HepG2 (cell line): ENCODE results near the gene RPTOR. TPM values are rescaled to one million over a fixed set of nuclear protein-coding genes. Genes with fewer than 3 reads are reported as not detected.
A peak's percentile ranks its signal among the peaks of the same experiment; 100 is the strongest.

Experiments used
- ATAC-seq: fragments of 200-7000 bp; cut with Tn5 transposase; 3 replicates; pipeline ENCODE4 v1.9.1; 2020; ENCODE audit warnings: mild to moderate bottlenecking, moderate library complexity
- BruUV-seq: library from RNA; stranded (reverse); fragments of 400-500 nt; replicated peaks from 2 replicates; lab custom pipeline; 2021; lab: Mats Ljungman, UMichigan
- CTCF ChIA-PET: fragments of 300-600 bp; formaldehyde crosslinking; extraction: SDS; loops from one replicate; lab custom pipeline; 2021; ENCODE audit warnings: low total read pairs, inconsistent platforms, low intra/inter-chr PET ratio; lab: Yijun Ruan, JAX
- POLR2A ChIA-PET: fragments of 350-600 bp; sonication (Branson Sonifier 250); formaldehyde crosslinking; loops from one replicate; lab custom pipeline; 2020; ENCODE audit warnings: antibody characterized with exemption, inconsistent platforms; lab: Yijun Ruan, JAX
- DNase-seq: peaks from one replicate; pipeline ENCODE4 v3.0.0-alpha.2; 2015; ENCODE audit warnings: low spot score
- FAIRE-seq: peaks from 3 replicates; lab custom pipeline; 2011; peaks lifted over from hg19 to GRCh38; lab: Jason Lieb, UNC
- H2AFZ ChIP-seq: one replicate; pipeline ENCODE4 v1.6.1; 2011; ENCODE audit warnings: low read length, inconsistent platforms
- H3K27ac ChIP-seq: fragments of 300-600 bp; 3 replicates; pipeline ENCODE4 v1.8.0; 2011; ENCODE audit warnings: mixed run types, mild to moderate bottlenecking, mixed read lengths, low read length, inconsistent platforms; ENCODE audit not compliant: insufficient read depth; ENCODE audit errors: extremely low read length
- H3K27me3 ChIP-seq, 2 experiments: fragments of 200-600 bp in 1 of 2; 2 replicates in 1 of 2; 3 replicates in 1 of 2; pipeline versions ENCODE4 v1.6.0 to v1.8.0; 2011; ENCODE audit warnings: low read length in 2 of 2, mild to moderate bottlenecking in 2 of 2, moderate library complexity in 2 of 2, inconsistent platforms in 1 of 2; ENCODE audit not compliant: insufficient read depth in 2 of 2, control insufficient read depth in 1 of 2
- H3K36me3 ChIP-seq, 2 experiments: fragments of 200-600 bp in 1 of 2; replicated peaks in 1 of 2; 2 replicates in 1 of 2; 3 replicates in 1 of 2; pipeline versions ENCODE4 v1.5.1 to v1.8.0; 2011; ENCODE audit warnings: low read length in 2 of 2, inconsistent platforms in 1 of 2; ENCODE audit not compliant: insufficient read depth in 2 of 2, control insufficient read depth in 1 of 2
- H3K4me1 ChIP-seq: 2 replicates; pipeline ENCODE4 v1.5.1; 2012; ENCODE audit warnings: low read length, inconsistent platforms; ENCODE audit not compliant: insufficient read depth
- H3K4me2 ChIP-seq: 2 replicates; pipeline ENCODE4 v1.6.0; 2011; ENCODE audit warnings: low read depth, low read length, inconsistent platforms
- H3K4me3 ChIP-seq, 3 experiments: fragments of 200-600 bp in 1 of 3; sonication (generic), shearing (Covaris generic) in 1 of 3; replicated peaks in 1 of 3; 2 replicates each; pipeline ENCODE4 v1.5.1; 2011 to 2016; ENCODE audit warnings: low read length in 3 of 3, inconsistent platforms in 2 of 3, low read depth in 2 of 3, mild to moderate bottlenecking in 2 of 3, control low read depth in 1 of 3, mixed read lengths in 1 of 3; ENCODE audit not compliant: insufficient read depth in 1 of 3
- H3K79me2 ChIP-seq: one replicate; pipeline ENCODE4 v1.6.1; 2011; ENCODE audit warnings: low read length, inconsistent platforms; ENCODE audit not compliant: insufficient read depth
- H3K9ac ChIP-seq: 2 replicates; pipeline ENCODE4 v1.6.0; 2011; ENCODE audit warnings: mild to moderate bottlenecking, low read depth, low read length, inconsistent platforms; ENCODE audit not compliant: insufficient read depth
- H3K9me3 ChIP-seq: 2 replicates; pipeline ENCODE4 v1.5.1; 2012; ENCODE audit warnings: mild to moderate bottlenecking, low read length
- H4K20me1 ChIP-seq: 2 replicates; pipeline ENCODE4 v1.6.0; 2011; ENCODE audit warnings: inconsistent platforms, mild to moderate bottlenecking, low read length, moderate library complexity; ENCODE audit not compliant: insufficient read depth
- AGO1 ChIP-seq: fragments of 200-400 bp; formaldehyde crosslinking; IDR thresholded peaks from 2 replicates; pipeline ENCODE4 v1.6.1; 2017; ENCODE audit warnings: mild to moderate bottlenecking, low read depth, low read length, moderate library complexity; ENCODE audit not compliant: poor library complexity, severe bottlenecking
- AGO2 ChIP-seq: fragments of 200-400 bp; formaldehyde crosslinking; optimal IDR thresholded peaks from 2 replicates; pipeline ENCODE3; 2017; ENCODE audit warnings: mild to moderate bottlenecking, low read depth, low read length, moderate library complexity
- ARNT2 ChIP-seq: sonication (generic); formaldehyde crosslinking; IDR thresholded peaks from 2 replicates; pipeline ENCODE4 v1.8.0; 2022; ENCODE audit warnings: mild to moderate bottlenecking, low read depth, missing genetic modification reagents, moderate library complexity
- CBFB ChIP-seq: sonication (generic); formaldehyde crosslinking; IDR thresholded peaks from 2 replicates; pipeline ENCODE4 v1.4.0; 2020; ENCODE audit warnings: missing genetic modification reagents
- CHD2 ChIP-seq: IDR thresholded peaks from 2 replicates; pipeline ENCODE4 v1.6.1; 2011; ENCODE audit warnings: low read depth, low read length, improper control_type of control experiment
- CREM ChIP-seq, 2 experiments: sonication (generic) in 1 of 2; formaldehyde crosslinking in 1 of 2; IDR thresholded peaks; 2 replicates each; pipeline versions ENCODE4 v1.4.0 to v1.6.1; 2016 to 2020; ENCODE audit warnings: antibody characterized with exemption in 1 of 2, mild to moderate bottlenecking in 1 of 2, missing genetic modification reagents in 1 of 2
- NR2F2 ChIP-seq: IDR thresholded peaks from 2 replicates; pipeline ENCODE4 v1.6.1; 2012; ENCODE audit warnings: low read depth, inconsistent platforms, borderline replicate concordance
- RFX1 ChIP-seq: fragments of 450-650 bp; IDR thresholded peaks from 2 replicates; pipeline ENCODE4 v1.6.1; 2017
- ZKSCAN5 ChIP-seq: sonication (generic); formaldehyde crosslinking; IDR thresholded peaks from 2 replicates; pipeline ENCODE4 v1.5.1; 2020; ENCODE audit warnings: mild to moderate bottlenecking, missing genetic modification reagents
- ZNF337 ChIP-seq: sonication (generic); formaldehyde crosslinking; IDR thresholded peaks from 2 replicates; pipeline ENCODE4 v1.5.1; 2020; ENCODE audit warnings: missing genetic modification reagents, low read depth, mild to moderate bottlenecking, borderline replicate concordance
- ZNF883 ChIP-seq: sonication (generic); formaldehyde crosslinking; IDR thresholded peaks from 2 replicates; pipeline ENCODE4 v1.5.1; 2020; ENCODE audit warnings: mild to moderate bottlenecking, missing genetic modification reagents; ENCODE audit errors: not compliant biosample characterization
- WGBS: methylation state at CpG from one replicate; pipeline ENCODE4 v1.1.6; 2017; ENCODE audit warnings: low lambda C conversion rate; 5-methylcytosine and 5-hydroxymethylcytosine counted together
- in situ Hi-C: cut with HindIII; loops from 2 replicates; pipeline ENCODE4 v1.10.0; 2017; ENCODE audit warnings: low pct_unique_long_range_greater_than_20kb; ENCODE audit not compliant: extremely low pct_ligation_motif_present
- intact Hi-C: fragments of 100-400 bp; cut with micrococcal nuclease; formaldehyde crosslinking; loops from one replicate; pipeline ENCODE4 v1.10.0; 2022; ENCODE audit not compliant: unreplicated experiment
- polyA plus RNA-seq, 8 experiments: library from polyadenylated mRNA; depleted of rRNA in 3 of 8; stranded (reverse) in 7 of 8; unstranded in 1 of 8; fragments of >200 nt; fragmentation: Illumina TruSeq in 4 of 8; extraction: Trizol in 4 of 8; gene quantifications; 2 replicates each; pipeline versions ENCODE4 v1.2.1 to v1.2.3, GENCODE V29; 2011 to 2016; ENCODE audit warnings: low read depth in 4 of 8, missing spikeins in 1 of 8, mixed read lengths in 1 of 8; ENCODE audit not compliant: insufficient read depth in 1 of 8
- total RNA-seq, 5 experiments: library from RNA; depleted of rRNA; stranded (reverse); fragments of >200 nt; fragmentation: Illumina TruSeq; extraction: Trizol; gene quantifications; 2 replicates each; pipeline ENCODE4 v1.2.3, GENCODE V29; 2016; ENCODE audit warnings: low read depth in 1 of 5
- TF ChIP-seq, protein P1 (sequence below): sonication (generic); formaldehyde crosslinking; IDR thresholded peaks from 2 replicates; pipeline ENCODE4 v1.8.1; 2023; ENCODE audit warnings: mild to moderate bottlenecking, missing genetic modification reagents
- TF ChIP-seq, protein P2 (sequence below): sonication (generic); formaldehyde crosslinking; IDR thresholded peaks from 2 replicates; pipeline ENCODE4 v1.9.0; 2021; ENCODE audit warnings: missing genetic modification reagents, borderline replicate concordance
- TF ChIP-seq, protein P3 (sequence below): sonication (generic); formaldehyde crosslinking; conservative IDR thresholded peaks from 2 replicates; pipeline ENCODE4 v1.8.0; 2022; ENCODE audit warnings: low read depth, missing genetic modification reagents
- TF ChIP-seq, protein P4 (sequence below): sonication (generic); formaldehyde crosslinking; IDR thresholded peaks from 2 replicates; pipeline ENCODE4 v1.8.0; 2022; ENCODE audit warnings: missing genetic modification reagents, mild to moderate bottlenecking, borderline replicate concordance

Gene RPTOR
- total and polyA plus RNA-seq, 2 of the 13 experiments (the other 11 are each of a cell fraction or from before 2014, with no cell fraction given) = 6.6 to 25.3 TPM

DNA sequence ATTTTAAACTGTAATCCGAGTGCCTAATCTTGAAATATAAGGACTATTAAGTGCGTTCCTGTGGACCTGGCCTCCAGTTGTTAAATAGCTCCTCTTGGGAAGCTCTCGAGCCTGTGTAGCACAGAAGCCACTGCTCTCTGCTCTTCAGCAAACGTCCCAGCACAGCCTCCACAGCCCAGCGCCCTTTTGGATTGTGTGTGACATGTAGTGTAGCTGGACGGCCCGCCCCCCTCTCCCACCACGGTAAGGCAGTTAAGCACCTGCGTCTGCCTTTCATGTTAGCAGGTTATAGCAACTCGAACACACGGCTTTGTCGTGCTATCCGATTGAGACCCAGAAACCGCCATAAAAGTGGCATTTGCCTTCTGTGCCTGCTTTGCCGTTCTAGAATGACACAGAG lies 367.8 kb downstream of the RPTOR start (continued):
- no peak for TF ChIP-seq CREM (IDR thresholded peaks at IDR 0.05)
- no peak for TF ChIP-seq CREM (CRISPR knock-in tag; IDR thresholded peaks at IDR 0.05)
- TF ChIP-seq NR2F2 = no peak
- TF ChIP-seq ARNT2 = no peak
- no peak for TF ChIP-seq CBFB (CRISPR knock-in tag)
- no peak for TF ChIP-seq ZNF337

DNA sequence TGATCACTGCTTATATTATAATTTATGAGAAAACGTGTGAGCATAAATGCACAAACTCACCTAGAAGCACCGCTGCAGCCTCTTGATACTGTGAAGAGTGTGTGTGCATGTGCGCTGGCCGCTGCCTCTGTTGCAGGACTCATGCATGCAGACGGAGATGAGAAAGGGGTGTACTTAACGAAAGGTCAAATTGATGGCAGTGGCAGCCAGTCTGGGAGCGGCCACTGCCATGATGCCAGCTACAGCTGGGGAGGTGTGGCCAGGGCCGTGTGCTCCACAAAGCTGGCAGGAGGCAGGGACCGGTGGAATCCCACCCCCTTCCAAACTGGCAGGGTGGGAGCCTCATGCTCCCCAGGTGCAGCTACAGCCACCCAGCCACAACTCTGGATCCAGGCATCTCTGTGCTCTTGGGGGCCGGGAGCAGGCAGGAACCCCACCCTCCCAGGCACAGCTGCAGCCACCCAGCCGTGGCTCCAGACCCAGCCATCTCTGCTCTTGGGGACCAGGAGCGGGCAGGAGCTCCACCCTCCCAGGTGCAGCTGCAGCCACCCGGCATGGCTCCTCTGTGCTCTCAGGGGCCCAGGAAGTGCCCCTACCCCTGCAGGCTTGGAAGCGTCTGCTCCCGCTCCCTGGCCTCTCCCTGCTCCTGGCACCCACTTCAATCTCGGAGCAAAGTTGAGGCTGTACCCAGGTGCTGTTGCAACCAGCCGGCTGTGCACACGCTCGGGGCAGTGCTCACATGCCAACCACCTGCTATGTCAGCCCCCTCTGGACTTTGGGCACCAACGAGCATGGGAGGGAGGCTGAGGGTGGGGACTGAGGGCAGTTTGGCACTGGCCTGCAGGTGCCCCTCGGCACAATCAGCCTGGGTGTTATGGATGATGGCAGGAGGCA lies 369.5 kb downstream of the RPTOR start:
- H2AFZ ChIP-seq = no peak overlapping the region
- ChIA-PET POLR2A (no interaction called here), CTCF (no interaction called here)
- H3K27ac ChIP-seq = no peak overlapping the region
- peaks cover 2% of the 10 kb centered on the region for H3K4me1 ChIP-seq
- BruUV-seq = no TSS peak
- FAIRE-seq (no peak), ATAC-seq (no peak), DNase-seq (no peak)
- H3K9me3 ChIP-seq = no peaks in the 10 kb centered on the region
- no peaks in the 10 kb centered on the region for H3K27me3 ChIP-seq
- H3K9ac ChIP-seq = no peak overlapping the region
- H3K79me2 ChIP-seq = no peaks in the 10 kb centered on the region
- WGBS = 91% methylated on average over 19 of the region's 21 CpGs
- peaks cover 3% of the 10 kb centered on the region; the same call in 1 of the 2 replicates for H4K20me1 ChIP-seq
- H3K4me2 ChIP-seq = no peak overlapping the region
- in situ Hi-C loops (no loop called here), intact Hi-C loops (no loop called here)
- H3K4me3 ChIP-seq = no peak overlapping the region
- peaks cover 35 to 48% of the 10 kb centered on the region in 2 experiments; a peak in 4 of 5 replicates for H3K36me3 ChIP-seq
- peak; percentile 37 for TF ChIP-seq ZNF883 (CRISPR knock-in tag)
- no peak for TF ChIP-seq ZKSCAN5 (CRISPR knock-in tag)
- TF ChIP-seq RFX1 = no peak
- TF ChIP-seq, protein P1, sequence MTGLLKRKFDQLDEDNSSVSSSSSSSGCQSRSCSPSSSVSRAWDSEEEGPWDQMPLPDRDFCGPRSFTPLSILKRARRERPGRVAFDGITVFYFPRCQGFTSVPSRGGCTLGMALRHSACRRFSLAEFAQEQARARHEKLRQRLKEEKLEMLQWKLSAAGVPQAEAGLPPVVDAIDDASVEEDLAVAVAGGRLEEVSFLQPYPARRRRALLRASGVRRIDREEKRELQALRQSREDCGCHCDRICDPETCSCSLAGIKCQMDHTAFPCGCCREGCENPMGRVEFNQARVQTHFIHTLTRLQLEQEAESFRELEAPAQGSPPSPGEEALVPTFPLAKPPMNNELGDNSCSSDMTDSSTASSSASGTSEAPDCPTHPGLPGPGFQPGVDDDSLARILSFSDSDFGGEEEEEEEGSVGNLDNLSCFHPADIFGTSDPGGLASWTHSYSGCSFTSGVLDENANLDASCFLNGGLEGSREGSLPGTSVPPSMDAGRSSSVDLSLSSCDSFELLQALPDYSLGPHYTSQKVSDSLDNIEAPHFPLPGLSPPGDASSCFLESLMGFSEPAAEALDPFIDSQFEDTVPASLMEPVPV (CRISPR knock-in tag) = no peak
- peak; percentile 49 for TF ChIP-seq AGO2
- TF ChIP-seq, protein P2, sequence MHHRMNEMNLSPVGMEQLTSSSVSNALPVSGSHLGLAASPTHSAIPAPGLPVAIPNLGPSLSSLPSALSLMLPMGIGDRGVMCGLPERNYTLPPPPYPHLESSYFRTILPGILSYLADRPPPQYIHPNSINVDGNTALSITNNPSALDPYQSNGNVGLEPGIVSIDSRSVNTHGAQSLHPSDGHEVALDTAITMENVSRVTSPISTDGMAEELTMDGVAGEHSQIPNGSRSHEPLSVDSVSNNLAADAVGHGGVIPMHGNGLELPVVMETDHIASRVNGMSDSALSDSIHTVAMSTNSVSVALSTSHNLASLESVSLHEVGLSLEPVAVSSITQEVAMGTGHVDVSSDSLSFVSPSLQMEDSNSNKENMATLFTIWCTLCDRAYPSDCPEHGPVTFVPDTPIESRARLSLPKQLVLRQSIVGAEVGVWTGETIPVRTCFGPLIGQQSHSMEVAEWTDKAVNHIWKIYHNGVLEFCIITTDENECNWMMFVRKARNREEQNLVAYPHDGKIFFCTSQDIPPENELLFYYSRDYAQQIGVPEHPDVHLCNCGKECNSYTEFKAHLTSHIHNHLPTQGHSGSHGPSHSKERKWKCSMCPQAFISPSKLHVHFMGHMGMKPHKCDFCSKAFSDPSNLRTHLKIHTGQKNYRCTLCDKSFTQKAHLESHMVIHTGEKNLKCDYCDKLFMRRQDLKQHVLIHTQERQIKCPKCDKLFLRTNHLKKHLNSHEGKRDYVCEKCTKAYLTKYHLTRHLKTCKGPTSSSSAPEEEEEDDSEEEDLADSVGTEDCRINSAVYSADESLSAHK (CRISPR knock-in tag) = no peak
- TF ChIP-seq, protein P3, sequence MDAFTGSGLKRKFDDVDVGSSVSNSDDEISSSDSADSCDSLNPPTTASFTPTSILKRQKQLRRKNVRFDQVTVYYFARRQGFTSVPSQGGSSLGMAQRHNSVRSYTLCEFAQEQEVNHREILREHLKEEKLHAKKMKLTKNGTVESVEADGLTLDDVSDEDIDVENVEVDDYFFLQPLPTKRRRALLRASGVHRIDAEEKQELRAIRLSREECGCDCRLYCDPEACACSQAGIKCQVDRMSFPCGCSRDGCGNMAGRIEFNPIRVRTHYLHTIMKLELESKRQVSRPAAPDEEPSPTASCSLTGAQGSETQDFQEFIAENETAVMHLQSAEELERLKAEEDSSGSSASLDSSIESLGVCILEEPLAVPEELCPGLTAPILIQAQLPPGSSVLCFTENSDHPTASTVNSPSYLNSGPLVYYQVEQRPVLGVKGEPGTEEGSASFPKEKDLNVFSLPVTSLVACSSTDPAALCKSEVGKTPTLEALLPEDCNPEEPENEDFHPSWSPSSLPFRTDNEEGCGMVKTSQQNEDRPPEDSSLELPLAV (CRISPR knock-in tag) = 0 out of 2 replicates have a peak, but pooled peaks have one; percentile 0
- no peak for TF ChIP-seq CHD2
- TF ChIP-seq, protein P4, sequence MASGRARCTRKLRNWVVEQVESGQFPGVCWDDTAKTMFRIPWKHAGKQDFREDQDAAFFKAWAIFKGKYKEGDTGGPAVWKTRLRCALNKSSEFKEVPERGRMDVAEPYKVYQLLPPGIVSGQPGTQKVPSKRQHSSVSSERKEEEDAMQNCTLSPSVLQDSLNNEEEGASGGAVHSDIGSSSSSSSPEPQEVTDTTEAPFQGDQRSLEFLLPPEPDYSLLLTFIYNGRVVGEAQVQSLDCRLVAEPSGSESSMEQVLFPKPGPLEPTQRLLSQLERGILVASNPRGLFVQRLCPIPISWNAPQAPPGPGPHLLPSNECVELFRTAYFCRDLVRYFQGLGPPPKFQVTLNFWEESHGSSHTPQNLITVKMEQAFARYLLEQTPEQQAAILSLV (CRISPR knock-in tag) = 0 out of 2 replicates have a peak, but pooled peaks have one; percentile 23
- peak; percentile 41 for TF ChIP-seq AGO1
